PFSK-1 (cell line): ENCODE measurements around the gene EAPP.
A peak's percentile ranks its signal among the peaks of the same experiment; 100 is the strongest.

Source experiments
- POLR2AphosphoS5 ChIP-seq: IDR thresholded peaks from 2 replicates; pipeline ENCODE4 v1.6.1; 2012; ENCODE audit warnings: low read depth, mild to moderate bottlenecking, control low read depth, low read length, moderate library complexity
- SIN3A ChIP-seq: IDR thresholded peaks from 2 replicates; pipeline ENCODE4 v1.6.1; 2012; ENCODE audit warnings: mild to moderate bottlenecking, low read length, moderate library complexity, borderline replicate concordance; ENCODE audit not compliant: insufficient read depth
- TAF1 ChIP-seq: IDR thresholded peaks from 2 replicates; pipeline ENCODE4 v1.6.1; 2012; ENCODE audit warnings: low read length, control low read depth, borderline replicate concordance; ENCODE audit not compliant: insufficient read depth

GRCh38 chr14:34539407-34540180 is at the start of gene EAPP:
- TF ChIP-seq TAF1: peak; percentile 66; the same call in 1 of the 2 replicates
- TF ChIP-seq SIN3A: peak; percentile 88; the same call in 1 of the 2 replicates
- peak; percentile 59 for TF ChIP-seq POLR2AphosphoS5
